Endothelial cell of umbilical vein (primary cell): ENCODE measurements around the gene RNF213. TPM values are rescaled to one million over a fixed set of nuclear protein-coding genes. Genes with fewer than 3 reads are reported as not detected.

ENCODE experiments used
- BruUV-seq: library from RNA; stranded (reverse); fragments of 400-500 nt; replicated peaks from 2 replicates; lab custom pipeline; 2021; lab: Mats Ljungman, UMichigan
- CTCF ChIA-PET: fragments of 300-600, 350-600 bp; sonication (Branson Sonifier 250); formaldehyde crosslinking; loops from one replicate; lab custom pipeline; 2021; ENCODE audit warnings: antibody characterized with exemption, inconsistent platforms; lab: Charles Lee
- POLR2A ChIA-PET: fragments of 300-600, 350-600 bp; sonication (Branson Sonifier 250); formaldehyde crosslinking; loops from one replicate; lab custom pipeline; 2021; ENCODE audit warnings: antibody characterized with exemption, inconsistent platforms; lab: Charles Lee
- DNase-seq: peaks from one replicate; pipeline ENCODE4 v3.0.0-alpha.2; 2011; ENCODE audit warnings: low read depth, low spot score
- FAIRE-seq: peaks from 2 replicates; lab custom pipeline; 2011; peaks lifted over from hg19 to GRCh38; lab: Jason Lieb, UNC
- H2AFZ ChIP-seq: 2 replicates; pipeline ENCODE4 v1.6.0; 2012; ENCODE audit warnings: low read depth, low read length, control low read depth, inconsistent platforms
- H3K27ac ChIP-seq: 2 replicates; pipeline ENCODE4 v1.5.1; 2011; ENCODE audit warnings: low read depth, mild to moderate bottlenecking, control low read depth, low read length, moderate library complexity; ENCODE audit not compliant: insufficient read depth
- H3K27me3 ChIP-seq, 2 experiments: 2 replicates each; pipeline versions ENCODE4 v1.6.0 to v1.6.1; 2011; ENCODE audit warnings: low read length in 2 of 2, mixed read lengths in 1 of 2; ENCODE audit not compliant: control insufficient read depth in 2 of 2, insufficient read depth in 2 of 2
- H3K36me3 ChIP-seq, 2 experiments: 2 replicates in 1 of 2; 3 replicates in 1 of 2; pipeline ENCODE4 v1.5.1; 2011; ENCODE audit warnings: low read length in 2 of 2, mild to moderate bottlenecking in 1 of 2, moderate library complexity in 1 of 2; ENCODE audit not compliant: control insufficient read depth in 2 of 2, insufficient read depth in 2 of 2; ENCODE audit errors: extremely low read depth in 1 of 2
- H3K4me1 ChIP-seq: 3 replicates; pipeline ENCODE4 v1.5.1; 2011; ENCODE audit warnings: mild to moderate bottlenecking, low read length; ENCODE audit not compliant: control insufficient read depth, insufficient read depth; ENCODE audit errors: extremely low read depth
- H3K4me2 ChIP-seq: 2 replicates; pipeline ENCODE4 v1.6.1; 2011; ENCODE audit warnings: low read length, control low read depth, mixed read lengths; ENCODE audit not compliant: insufficient read depth
- H3K4me3 ChIP-seq, 3 experiments: fragments of 200-600 bp in 1 of 3; sonication (generic), shearing (Covaris generic) in 1 of 3; replicated peaks in 1 of 3; 2 replicates each; pipeline ENCODE4 v1.5.1; 2011 to 2016; ENCODE audit warnings: control low read depth in 3 of 3, low read length in 3 of 3, mild to moderate bottlenecking in 2 of 3, inconsistent platforms in 1 of 3, low read depth in 1 of 3, moderate library complexity in 1 of 3; ENCODE audit not compliant: insufficient read depth in 1 of 3
- H3K79me2 ChIP-seq: 2 replicates; pipeline ENCODE4 v1.6.0; 2012; ENCODE audit warnings: low read length, inconsistent platforms; ENCODE audit not compliant: control insufficient read depth, insufficient read depth
- H3K9ac ChIP-seq: replicated peaks from 2 replicates; pipeline ENCODE3; 2011; ENCODE audit warnings: low read length, control low read depth; ENCODE audit not compliant: insufficient read depth; ENCODE audit errors: extremely low read depth
- H3K9me1 ChIP-seq: replicated peaks from 3 replicates; pipeline ENCODE4 v1.6.0; 2011; ENCODE audit warnings: mild to moderate bottlenecking, low read length; ENCODE audit not compliant: control insufficient read depth, insufficient read depth; ENCODE audit errors: extremely low read depth
- H3K9me3 ChIP-seq: replicated peaks from 2 replicates; pipeline ENCODE4 v1.5.1; 2012; ENCODE audit warnings: low read length, inconsistent platforms; ENCODE audit not compliant: control insufficient read depth, insufficient read depth
- H4K20me1 ChIP-seq: replicated peaks from 2 replicates; pipeline ENCODE3; 2011; ENCODE audit warnings: mild to moderate bottlenecking, low read length; ENCODE audit not compliant: control insufficient read depth, insufficient read depth; ENCODE audit errors: extremely low read depth
- CTCF ChIP-seq, 2 donors: IDR thresholded peaks; 1 replicate in 1 of 2; 2 replicates in 1 of 2; pipeline ENCODE4 v1.5.1; 2011; ENCODE audit warnings: low read length in 2 of 2, mild to moderate bottlenecking in 2 of 2, moderate library complexity in 2 of 2, control low read depth in 1 of 2, inconsistent platforms in 1 of 2, low read depth in 1 of 2; ENCODE audit not compliant: insufficient read depth in 1 of 2; ENCODE audit errors: extremely low read depth in 1 of 2
- EZH2 ChIP-seq: IDR thresholded peaks from 2 replicates; pipeline ENCODE4 v1.6.1; 2012; ENCODE audit warnings: borderline replicate concordance, low read depth, mild to moderate bottlenecking, moderate library complexity, low read length, inconsistent platforms; ENCODE audit not compliant: severe bottlenecking
- FOS ChIP-seq: IDR thresholded peaks from 2 replicates; pipeline ENCODE4 v1.6.1; 2011; ENCODE audit warnings: mild to moderate bottlenecking, low read length, moderate library complexity, borderline replicate concordance; ENCODE audit not compliant: insufficient read depth
- GATA2 ChIP-seq: IDR thresholded peaks from 2 replicates; pipeline ENCODE4 v1.7.0; 2011; ENCODE audit warnings: low read depth, mild to moderate bottlenecking, moderate library complexity, mixed read lengths, low read length; ENCODE audit not compliant: insufficient read length, insufficient read depth
- JUN ChIP-seq: IDR thresholded peaks from 2 replicates; pipeline ENCODE4 v1.6.1; 2011; ENCODE audit warnings: borderline replicate concordance, low read depth; ENCODE audit not compliant: insufficient read length, insufficient read depth
- MAX ChIP-seq: IDR thresholded peaks from 2 replicates; pipeline ENCODE4 v1.6.1; 2011; ENCODE audit not compliant: insufficient read depth, insufficient read length
- MYC ChIP-seq: IDR thresholded peaks from one replicate; pipeline ENCODE4 v1.6.1; 2011; ENCODE audit warnings: mild to moderate bottlenecking, low read depth, low read length
- POLR2A ChIP-seq: IDR thresholded peaks from 2 replicates; pipeline ENCODE4 v1.6.1; 2012; ENCODE audit warnings: low read depth, mild to moderate bottlenecking, control low read depth, low read length
- POLR2AphosphoS5 ChIP-seq: IDR thresholded peaks from 2 replicates; pipeline ENCODE4 v1.6.1; 2012; ENCODE audit warnings: low read depth, mild to moderate bottlenecking, control low read depth, low read length, moderate library complexity; ENCODE audit not compliant: insufficient read depth
- dilution Hi-C: fragments of 300-500 bp; cut with MboI; formaldehyde crosslinking; loops from one replicate; pipeline ENCODE4 v1.15.0; 2019; ENCODE audit warnings: low sequenced_read_pairs; ENCODE audit not compliant: extremely low pct_ligation_motif_present
- intact Hi-C: fragments of 100-400 bp; cut with micrococcal nuclease; formaldehyde crosslinking; loops from one replicate; pipeline ENCODE4 v1.10.0; 2022
- polyA plus RNA-seq, 4 experiments: library from polyadenylated mRNA; depleted of rRNA in 3 of 4; stranded (reverse) in 3 of 4; unstranded in 1 of 4; fragments of >200 nt; gene quantifications; 2 replicates each; pipeline versions ENCODE4 v1.2.1 to v1.2.3, GENCODE V29; 2011 to 2012; ENCODE audit warnings: missing spikeins in 1 of 4
- total RNA-seq: library from RNA; stranded (reverse); gene quantifications from 2 replicates; pipeline ENCODE4 v1.2.3, GENCODE V29; 2021

Gene RNF213
- total and polyA plus RNA-seq, 2 donors (not counting 3 experiments of a cell fraction or from before 2014, with no cell fraction given) = 36.5 to 116 TPM

- Histone ChIP-seq H3K9me1 (no peaks in the 10 kb centered on the region), H3K4me1 (peaks cover 8% of the 10 kb centered on the region), H4K20me1 (no peaks in the 10 kb centered on the region), H3K9me3 (no peaks in the 10 kb centered on the region), H3K4me2 (no peak overlapping the region), H2AFZ (no peak overlapping the region), H3K27me3 (no peaks in the 10 kb centered on the region), H3K9ac (no peak overlapping the region), H3K36me3 (peaks cover 15 to 65% of the 10 kb centered on the region in 2 experiments), H3K79me2 (no peaks in the 10 kb centered on the region), H3K27ac (no peak overlapping the region), H3K4me3 (no peak overlapping the region)
- intact Hi-C loops (no loop called here), dilution Hi-C loops (no loop called here)
- POLR2A ChIA-PET = no interaction called here
- no peak for FAIRE-seq
- TF ChIP-seq FOS (no peak), POLR2AphosphoS5 (no peak), POLR2A (no peak), MAX (no peak)
- CTCF ChIA-PET = interaction anchor here (0.5 to 0.6 kb wide), 2 partner anchors 35 to 155 kb away, joined by 4 read pairs; no protein-coding TSS in a partner anchor
- no TSS peak for BruUV-seq
- no peak for DNase-seq
These were observed 120.8 kb downstream of the RNF213 start for GRCh38 chr17:80381416-80381923.

- FAIRE-seq (peak; percentile 12), DNase-seq (no peak)
- Histone ChIP-seq H3K4me2 (no peak overlapping the region), H3K27ac (no peak overlapping the region), H2AFZ (no peak overlapping the region), H4K20me1 (no peaks in the 10 kb centered on the region), H3K4me3 (no peak overlapping the region), H3K27me3 (no peaks in the 10 kb centered on the region), H3K79me2 (no peaks in the 10 kb centered on the region), H3K9me3 (no peaks in the 10 kb centered on the region), H3K36me3 (peaks cover 13 to 68% of the 10 kb centered on the region in 2 experiments), H3K9me1 (no peaks in the 10 kb centered on the region), H3K9ac (no peak overlapping the region), H3K4me1 (peaks cover 8% of the 10 kb centered on the region)
- CTCF ChIA-PET = no interaction called here
- dilution Hi-C loops = no loop called here
- POLR2A ChIA-PET = interaction anchor here (0.6 kb wide), 1 partner anchor 550 kb away, joined by 3 read pairs; no protein-coding TSS in a partner anchor
- BruUV-seq = no TSS peak
- no peak for TF ChIP-seq EZH2
- TF ChIP-seq CTCF (IDR thresholded peaks at IDR 0.05; ENCODE audit: extremely low read depth in 1 of 2, insufficient read depth in 1 of 2, low read depth in 1 of 2, low read length in 2 of 2) = no peak
- TF ChIP-seq GATA2 = no peak
- no peak for TF ChIP-seq MAX
- no peak for TF ChIP-seq JUN
- TF ChIP-seq POLR2A = no peak
- no peak for TF ChIP-seq FOS
- TF ChIP-seq POLR2AphosphoS5 = no peak
- no peak for TF ChIP-seq MYC
- intact Hi-C loops = no loop called here
These were observed 121.8 kb downstream of the RNF213 start for GRCh38 chr17:80382446-80382845.
